H9 (cell line): Measurements from ENCODE around the gene NPTX1. TPM values are rescaled to one million over a fixed set of nuclear protein-coding genes. Genes with fewer than 3 reads are reported as not detected.

Experiments used
- DNase-seq: peaks from one replicate; pipeline ENCODE4 v3.0.0-alpha.2; 2017
- H2AFZ ChIP-seq: one replicate; pipeline ENCODE4 v1.6.1; 2013; ENCODE audit warnings: mild to moderate bottlenecking, low read length, control low read depth, moderate library complexity
- H2AK5ac ChIP-seq: 2 replicates; pipeline ENCODE4 v1.6.1; 2013; ENCODE audit warnings: low read length, control low read depth, mixed read lengths; ENCODE audit not compliant: insufficient read length
- H2BK120ac ChIP-seq: one replicate; pipeline ENCODE4 v1.6.1; 2013; ENCODE audit warnings: low read depth, mild to moderate bottlenecking, low read length, control low read depth, inconsistent platforms; ENCODE audit not compliant: poor library complexity, severe bottlenecking
- H2BK12ac ChIP-seq: 2 replicates; pipeline ENCODE4 v1.6.1; 2013; ENCODE audit warnings: low read length, control low read depth, mixed read lengths, low read depth; ENCODE audit not compliant: insufficient read length
- H2BK15ac ChIP-seq: 2 replicates; pipeline ENCODE4 v1.6.1; 2013; ENCODE audit warnings: low read depth, low read length, control low read depth
- H2BK20ac ChIP-seq: one replicate; pipeline ENCODE4 v1.6.1; 2013; ENCODE audit warnings: low read depth, mild to moderate bottlenecking, low read length, control low read depth, inconsistent platforms; ENCODE audit not compliant: poor library complexity, severe bottlenecking
- H2BK5ac ChIP-seq: 2 replicates; pipeline ENCODE4 v1.6.1; 2013; ENCODE audit warnings: low read length, control low read depth, mixed read lengths; ENCODE audit not compliant: insufficient read length
- H3K14ac ChIP-seq: 2 replicates; pipeline ENCODE4 v1.6.1; 2013; ENCODE audit warnings: low read length, control low read depth; ENCODE audit not compliant: insufficient read depth
- H3K18ac ChIP-seq: 2 replicates; pipeline ENCODE4 v1.6.1; 2013; ENCODE audit warnings: low read depth, mild to moderate bottlenecking, mixed read lengths, low read length, control low read depth; ENCODE audit not compliant: insufficient read length
- H3K23ac ChIP-seq: 2 replicates; pipeline ENCODE4 v1.6.1; 2013; ENCODE audit warnings: low read length, control low read depth, mixed read lengths, low read depth; ENCODE audit not compliant: insufficient read length
- H3K23me2 ChIP-seq: 2 replicates; pipeline ENCODE4 v1.6.1; 2013; ENCODE audit warnings: low read depth, mild to moderate bottlenecking, mixed read lengths, low read length, control low read depth; ENCODE audit not compliant: insufficient read length, poor library complexity, severe bottlenecking
- H3K27ac ChIP-seq: 2 replicates; pipeline ENCODE4 v1.5.1; 2013; ENCODE audit warnings: low read length, control low read depth, mixed read lengths, low read depth; ENCODE audit not compliant: insufficient read length
- H3K27me3 ChIP-seq: 2 replicates; pipeline ENCODE4 v1.6.1; 2013; ENCODE audit warnings: low read length, control low read depth, inconsistent platforms; ENCODE audit not compliant: insufficient read depth
- H3K4ac ChIP-seq: 2 replicates; pipeline ENCODE4 v1.6.1; 2013; ENCODE audit warnings: low read depth, mild to moderate bottlenecking, control low read depth, inconsistent platforms, low read length, moderate library complexity
- H3K4me1 ChIP-seq: 2 replicates; pipeline ENCODE4 v1.6.1; 2013; ENCODE audit warnings: low read length, control low read depth, inconsistent platforms; ENCODE audit not compliant: insufficient read depth
- H3K4me2 ChIP-seq: 2 replicates; pipeline ENCODE4 v1.6.1; 2013; ENCODE audit warnings: low read length, control low read depth, mixed read lengths; ENCODE audit not compliant: insufficient read length, insufficient read depth
- H3K56ac ChIP-seq: 2 replicates; pipeline ENCODE4 v1.6.1; 2013; ENCODE audit warnings: low read depth, mild to moderate bottlenecking, mixed read lengths, low read length, control low read depth; ENCODE audit not compliant: insufficient read length
- H3K79me1 ChIP-seq: 2 replicates; pipeline ENCODE4 v1.6.1; 2013; ENCODE audit warnings: low read depth, mild to moderate bottlenecking, moderate library complexity, low read length, control low read depth, inconsistent platforms; ENCODE audit not compliant: insufficient read depth, poor library complexity, severe bottlenecking
- H3K79me2 ChIP-seq: 2 replicates; pipeline ENCODE4 v1.6.1; 2013; ENCODE audit warnings: low read length, control low read depth, inconsistent platforms; ENCODE audit not compliant: insufficient read depth
- H3K9ac ChIP-seq: 2 replicates; pipeline ENCODE4 v1.6.1; 2013; ENCODE audit warnings: low read length, control low read depth, mixed read lengths; ENCODE audit not compliant: insufficient read length; ENCODE audit errors: extremely low read depth
- H3K9me3 ChIP-seq: one replicate; pipeline ENCODE4 v1.6.1; 2013; ENCODE audit warnings: low read depth, low read length, inconsistent platforms; ENCODE audit not compliant: control insufficient read depth
- H3T11ph ChIP-seq: one replicate; pipeline ENCODE4 v1.6.1; 2013; ENCODE audit warnings: mild to moderate bottlenecking, low read length, control low read depth, inconsistent platforms
- H4K20me1 ChIP-seq: one replicate; pipeline ENCODE4 v1.6.1; 2013; ENCODE audit not compliant: control insufficient read depth, insufficient read length, insufficient read depth
- H4K5ac ChIP-seq: 2 replicates; pipeline ENCODE4 v1.6.1; 2013; ENCODE audit warnings: low read depth, mild to moderate bottlenecking, mixed read lengths, low read length, control low read depth; ENCODE audit not compliant: insufficient read length
- H4K8ac ChIP-seq: replicated peaks from 2 replicates; pipeline ENCODE4 v1.6.1; 2013; ENCODE audit warnings: low read length, control low read depth, mixed read lengths, low read depth; ENCODE audit not compliant: insufficient read length
- H4K91ac ChIP-seq: 2 replicates; pipeline ENCODE4 v1.6.1; 2013; ENCODE audit warnings: low read depth, mild to moderate bottlenecking, moderate library complexity, mixed read lengths, low read length, control low read depth; ENCODE audit not compliant: insufficient read length
- H3K27ac Mint-ChIP-seq, 3 experiments: 2 replicates in 2 of 3; 3 replicates in 1 of 3; pipeline ENCODE4 v1.8.0; 2020 to 2021; ENCODE audit warnings: mixed read lengths in 3 of 3, mild to moderate bottlenecking in 1 of 3, moderate library complexity in 1 of 3
- H3K27me3 Mint-ChIP-seq: 2 replicates; pipeline ENCODE4 v1.8.0; 2021; ENCODE audit warnings: low read depth, mild to moderate bottlenecking, moderate library complexity, mixed read lengths
- H3K36me3 Mint-ChIP-seq, 3 experiments: 2 replicates in 2 of 3; 3 replicates in 1 of 3; pipeline ENCODE4 v1.8.0; 2020 to 2021; ENCODE audit warnings: low read depth in 3 of 3, mixed read lengths in 3 of 3; ENCODE audit not compliant: insufficient read depth in 1 of 3
- H3K4me1 Mint-ChIP-seq, 2 experiments: 2 replicates each; pipeline ENCODE4 v1.8.0; 2020; ENCODE audit warnings: mixed read lengths in 2 of 2
- H3K4me3 Mint-ChIP-seq, 2 experiments: 2 replicates in 1 of 2; 3 replicates in 1 of 2; pipeline ENCODE4 v1.8.0; 2020 to 2021; ENCODE audit warnings: mild to moderate bottlenecking in 2 of 2, mixed read lengths in 2 of 2, moderate library complexity in 1 of 2
- H3K9me3 Mint-ChIP-seq, 2 experiments: 2 replicates in 1 of 2; 3 replicates in 1 of 2; pipeline ENCODE4 v1.8.0; 2020; ENCODE audit warnings: mild to moderate bottlenecking in 2 of 2, mixed read lengths in 2 of 2, moderate library complexity in 1 of 2
- WGBS: extraction: QIAGEN DNeasy Blood & Tissue Kit; methylation state at CpG from one replicate; pipeline ENCODE4 v1.1.7; 2013; ENCODE audit warnings: missing lambda C conversion rate, low lambda C conversion rate, mixed read lengths; ENCODE audit not compliant: insufficient read length; ENCODE audit errors: extremely low coverage; 5-methylcytosine and 5-hydroxymethylcytosine counted together
- total RNA-seq: library from RNA; stranded (reverse); gene quantifications from 2 replicates; pipeline ENCODE4 v1.2.1, GENCODE V29; 2021
- TF ChIP-seq, protein P1 (sequence below): fragments of 200-600 bp; sonication (generic); conservative IDR thresholded peaks from 3 replicates; pipeline ENCODE4 v1.8.0; 2021; ENCODE audit warnings: antibody characterized with exemption, mild to moderate bottlenecking

Gene NPTX1
- total RNA-seq, 1 experiment from 2014 or later, result 20.5 TPM

DNA sequence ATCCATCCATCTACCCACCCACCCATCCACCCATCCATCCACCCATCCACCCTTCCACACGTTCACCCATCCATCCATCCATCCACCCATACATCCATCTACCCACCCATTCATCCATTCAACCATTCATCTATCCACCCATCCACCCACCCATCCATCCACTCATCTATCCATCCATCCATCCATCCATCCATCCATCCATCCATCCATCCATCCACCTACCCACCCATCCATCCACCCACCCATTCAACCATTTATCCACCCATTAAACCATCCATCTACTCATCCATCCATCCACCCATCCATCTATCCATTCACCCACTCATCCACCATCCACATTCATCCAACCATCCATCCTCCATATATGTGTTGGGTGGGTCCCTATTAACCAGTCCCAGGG is 42.0 kb upstream of the NPTX1 start:
- TF ChIP-seq, protein P1, sequence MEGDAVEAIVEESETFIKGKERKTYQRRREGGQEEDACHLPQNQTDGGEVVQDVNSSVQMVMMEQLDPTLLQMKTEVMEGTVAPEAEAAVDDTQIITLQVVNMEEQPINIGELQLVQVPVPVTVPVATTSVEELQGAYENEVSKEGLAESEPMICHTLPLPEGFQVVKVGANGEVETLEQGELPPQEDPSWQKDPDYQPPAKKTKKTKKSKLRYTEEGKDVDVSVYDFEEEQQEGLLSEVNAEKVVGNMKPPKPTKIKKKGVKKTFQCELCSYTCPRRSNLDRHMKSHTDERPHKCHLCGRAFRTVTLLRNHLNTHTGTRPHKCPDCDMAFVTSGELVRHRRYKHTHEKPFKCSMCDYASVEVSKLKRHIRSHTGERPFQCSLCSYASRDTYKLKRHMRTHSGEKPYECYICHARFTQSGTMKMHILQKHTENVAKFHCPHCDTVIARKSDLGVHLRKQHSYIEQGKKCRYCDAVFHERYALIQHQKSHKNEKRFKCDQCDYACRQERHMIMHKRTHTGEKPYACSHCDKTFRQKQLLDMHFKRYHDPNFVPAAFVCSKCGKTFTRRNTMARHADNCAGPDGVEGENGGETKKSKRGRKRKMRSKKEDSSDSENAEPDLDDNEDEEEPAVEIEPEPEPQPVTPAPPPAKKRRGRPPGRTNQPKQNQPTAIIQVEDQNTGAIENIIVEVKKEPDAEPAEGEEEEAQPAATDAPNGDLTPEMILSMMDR, result no peak
- H3K4ac ChIP-seq, result no peak overlapping the region
- Mint-ChIP-seq H3K36me3 (no peaks in the 10 kb centered on the region), H3K4me1 (peaks cover 4 to 5% of the 10 kb centered on the region in 2 experiments; a peak in 3 of 4 replicates), H3K9me3 (peaks cover 0 to 1% of the 10 kb centered on the region in 2 experiments; a peak in 1 of 5 replicates), H3K27ac (no peak overlapping the region), H3K27me3 (peaks cover 56% of the 10 kb centered on the region), H3K4me3 (no peak overlapping the region)
- H2AK5ac ChIP-seq, result no peak overlapping the region
- H3K4me1 ChIP-seq, result no peaks in the 10 kb centered on the region
- no peak overlapping the region for H3K56ac ChIP-seq
- no peak overlapping the region for H2BK20ac ChIP-seq
- H4K20me1 ChIP-seq, result no peaks in the 10 kb centered on the region
- H3K9ac ChIP-seq, result no peak overlapping the region
- no peak for DNase-seq
- no peak overlapping the region for H2BK15ac ChIP-seq
- no peak overlapping the region for H3K4me2 ChIP-seq
- H3K18ac ChIP-seq, result no peak overlapping the region
- H3K9me3 ChIP-seq, result no peaks in the 10 kb centered on the region
- no peak overlapping the region for H2BK5ac ChIP-seq
- no peak overlapping the region for H3K27ac ChIP-seq
- no peak overlapping the region for H3T11ph ChIP-seq
- H2BK12ac ChIP-seq, result no peak overlapping the region
- H3K23me2 ChIP-seq, result no peaks in the 10 kb centered on the region
- WGBS, result 100% methylated on average over 1 of the region's 1 CpG
- H2AFZ ChIP-seq, result no peak overlapping the region
- H4K8ac ChIP-seq, result no peak overlapping the region
- H3K27me3 ChIP-seq, result no peaks in the 10 kb centered on the region
- H4K5ac ChIP-seq, result no peak overlapping the region
- no peak overlapping the region for H3K14ac ChIP-seq
- H2BK120ac ChIP-seq, result no peak overlapping the region
- H3K79me1 ChIP-seq, result no peaks in the 10 kb centered on the region
- no peaks in the 10 kb centered on the region for H3K79me2 ChIP-seq
- H4K91ac ChIP-seq, result no peak overlapping the region
- H3K23ac ChIP-seq, result no peak overlapping the region
